NCI-H2107 (cell line): ENCODE measurements around the gene BOK.

Experiments
- DNase-seq: peaks from one replicate; lab custom pipeline; 2025; lab: John Stamatoyannopoulos, UW

The BOK gene

DNA sequence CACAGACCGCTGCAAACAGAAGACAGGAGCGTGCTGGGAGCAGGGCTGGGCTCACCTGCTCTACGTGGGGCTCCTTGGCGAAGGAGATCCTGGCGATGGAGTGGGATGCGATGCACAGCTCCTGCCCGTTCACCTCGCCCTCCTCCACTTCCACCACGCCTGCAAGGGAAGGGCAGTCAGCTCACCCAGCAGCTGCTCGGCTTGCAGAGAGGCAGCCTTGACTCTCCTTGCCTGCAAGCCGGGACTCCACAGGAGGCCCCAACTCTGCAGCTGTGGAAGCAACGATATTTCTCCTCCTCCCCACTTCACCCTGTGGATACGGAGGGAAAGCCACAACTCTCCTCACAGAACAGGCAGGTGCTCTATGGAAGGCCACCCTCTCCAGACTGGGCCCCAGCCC is 43.3 kb downstream of the BOK start:
- DNase-seq, result peak; percentile 58

- DNase-seq, result no peak
Measured at GRCh38 chr2:241602720-241603119, 44.2 kb downstream of the BOK start.

DNA sequence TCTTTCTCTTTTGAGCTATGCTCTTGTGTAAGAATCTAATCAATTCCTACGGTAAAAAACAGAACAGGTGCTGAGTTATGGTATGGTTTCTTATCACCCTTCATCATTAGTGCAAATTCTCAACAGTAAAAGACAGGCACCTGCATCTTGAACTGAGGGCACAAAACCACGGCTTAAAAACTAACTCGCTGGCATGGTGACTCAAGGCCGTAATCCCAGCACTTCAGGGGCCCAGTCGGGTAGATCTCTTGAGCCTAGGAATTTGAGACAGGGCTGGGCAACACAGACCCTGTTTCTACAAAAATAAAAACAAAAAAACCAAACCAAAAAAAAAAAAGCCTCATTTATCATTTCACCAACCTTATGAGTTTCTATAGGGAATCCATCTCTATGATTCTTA is 45.1 kb downstream of the BOK start:
- no peak for DNase-seq

DNA sequence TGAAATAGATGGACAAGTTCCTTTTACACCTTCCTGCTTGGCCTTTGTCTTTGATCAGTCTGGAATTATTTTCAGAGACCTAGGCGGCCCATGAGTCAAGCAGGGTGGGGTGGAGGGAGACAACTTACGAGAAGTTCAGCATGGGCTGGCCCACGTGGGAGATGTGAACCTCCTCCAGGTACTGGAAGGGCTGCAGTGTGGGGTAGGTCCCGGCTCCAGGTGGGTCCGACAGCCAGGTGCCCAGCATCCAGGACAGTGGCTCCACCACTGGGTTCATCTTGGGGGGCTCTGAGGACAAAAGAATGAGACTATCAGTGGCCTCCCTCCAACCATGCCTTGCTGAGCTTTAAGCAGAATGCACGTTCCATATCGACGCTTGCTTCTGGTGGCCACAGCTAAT is 47.6 kb downstream of the BOK start:
- no peak for DNase-seq

GRCh38 chr2:241607162-241607885 is 48.8 kb downstream of the BOK start:
- DNase-seq, result no peak

GRCh38 chr2:241608881-241609280 is 50.3 kb downstream of the BOK start:
- DNase-seq, result no peak

- DNase-seq, result peak; percentile 64
Measured at GRCh38 chr2:241609859-241610793, 51.6 kb downstream of the BOK start.

GRCh38 chr2:241611062-241611461 is 52.5 kb downstream of the BOK start:
- no peak for DNase-seq

- DNase-seq, result no peak
Measured at GRCh38 chr2:241612156-241613016, 53.8 kb downstream of the BOK start.

DNA sequence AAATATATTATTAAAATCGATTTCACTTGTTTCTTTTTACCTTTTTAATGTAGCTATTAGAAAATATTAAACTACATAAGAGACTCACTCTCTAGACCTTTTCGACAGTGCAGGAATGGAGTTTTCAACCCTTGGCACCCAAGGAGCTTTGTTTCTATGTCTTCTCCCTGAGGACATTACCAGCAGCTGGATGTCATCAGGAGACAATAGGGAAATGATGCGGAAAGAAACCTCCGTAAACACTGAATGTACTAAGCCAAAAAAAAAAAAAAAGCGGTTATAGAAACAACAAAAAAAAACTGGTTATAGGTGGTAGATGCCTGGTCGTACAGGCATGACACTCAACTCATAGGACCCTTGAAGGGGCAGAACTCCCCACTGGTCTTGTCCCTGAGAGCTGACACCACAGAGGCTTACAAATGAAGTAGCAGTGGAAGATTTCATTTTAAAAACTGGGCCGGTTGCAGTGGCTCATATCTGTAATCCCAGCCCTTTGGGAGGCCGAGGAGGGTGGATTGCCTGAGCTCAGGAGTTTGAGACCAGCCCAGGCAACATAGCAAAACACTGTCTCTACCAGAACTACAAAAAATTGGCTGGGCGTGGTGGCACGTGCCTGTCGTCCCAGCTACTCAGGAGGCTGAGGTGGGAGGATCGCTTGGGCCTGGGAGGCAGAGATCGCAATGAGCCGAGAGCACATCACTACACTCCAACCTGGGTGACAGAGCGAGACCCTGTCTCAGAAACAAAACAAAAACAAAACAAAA is 54.7 kb downstream of the BOK start:
- no peak for DNase-seq

- DNase-seq, result no peak
Measured at GRCh38 chr2:241615041-241615440, 56.5 kb downstream of the BOK start.

DNA sequence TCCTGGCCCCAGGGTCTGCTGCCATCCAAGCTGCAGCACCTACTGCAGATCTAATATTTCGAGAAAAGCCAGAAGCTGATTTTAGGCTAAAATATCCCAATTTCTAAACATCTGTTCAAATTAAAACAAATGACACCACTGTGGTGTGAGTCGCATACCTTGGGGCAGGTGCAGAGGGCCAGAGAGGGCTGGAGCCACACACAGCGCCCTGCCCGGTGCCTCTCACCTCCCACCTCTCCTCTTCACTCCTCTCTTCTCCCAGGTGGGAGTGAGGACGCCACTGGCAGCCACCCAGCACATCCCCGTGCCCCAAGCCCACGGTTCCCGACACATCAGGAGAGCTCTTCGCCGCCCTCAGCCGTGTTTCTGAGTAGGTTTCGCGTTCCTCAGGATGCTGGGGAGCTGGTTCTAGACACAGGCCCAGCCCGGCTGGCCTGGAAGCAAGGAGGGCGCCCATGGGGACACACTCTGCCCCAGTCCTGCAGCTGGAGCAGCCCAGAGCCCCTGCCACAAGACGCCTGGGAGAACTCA is 57.0 kb downstream of the BOK start:
- DNase-seq, result no peak

GRCh38 chr2:241616168-241617125 is 57.9 kb downstream of the BOK start:
- DNase-seq, result no peak

- no peak for DNase-seq
Measured at GRCh38 chr2:241617431-241618154, 59.0 kb downstream of the BOK start.

GRCh38 chr2:241618296-241618805 is 59.8 kb downstream of the BOK start:
- no peak for DNase-seq

DNA sequence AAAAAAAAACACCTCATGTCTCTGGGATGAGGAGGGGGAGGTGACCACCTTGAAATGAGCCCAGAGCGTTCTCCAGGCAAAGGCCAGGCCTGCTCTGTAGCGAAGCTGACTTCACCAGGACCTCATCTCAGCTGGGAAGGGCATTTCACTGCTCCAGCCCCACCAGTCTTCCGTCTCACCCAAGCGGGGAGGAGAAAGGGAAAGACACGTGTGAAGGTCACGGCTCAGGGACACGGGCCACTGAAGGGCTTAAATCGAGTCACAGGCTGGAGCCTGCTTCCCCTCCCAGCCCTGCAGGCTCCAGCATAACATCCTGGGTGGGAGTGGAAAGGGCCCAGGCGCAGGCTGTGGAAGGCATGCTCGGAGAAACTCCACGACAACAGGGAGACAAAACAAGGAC is 60.3 kb downstream of the BOK start:
- no peak for DNase-seq

- no peak for DNase-seq
Measured at GRCh38 chr2:241619597-241620418, 61.3 kb downstream of the BOK start.

GRCh38 chr2:241620419-241620769 is 61.8 kb downstream of the BOK start:
- no peak for DNase-seq
